Measurements from ENCODE around the gene SLC24A5.

SLC24A5 gene

GRCh38 chr15:48131324-48131723, 10.5 kb downstream of the SLC24A5 start:
- H3K27ac ChIP-seq, result no peak overlapping the region
- no peaks in the 10 kb centered on the region for H3K36me3 ChIP-seq (replicated peaks)
- TF ChIP-seq CTCF (IDR thresholded peaks at IDR 0.05; ENCODE audit: low read depth, low read length, missing control alignments), result no peak
- in situ Hi-C loops (cut with HindIII; ENCODE audit: low pct_ligation_motif_present, low sequenced_read_pairs), result no loop called here
- DNase-seq, result no peak
- no peak overlapping the region for H3K4me3 ChIP-seq (ENCODE audit: low read depth, low read length)
- H3K27me3 ChIP-seq (replicated peaks), result no peaks in the 10 kb centered on the region

GRCh38 chr15:48132874-48133273, 12.1 kb downstream of the SLC24A5 start:
- no peaks in the 10 kb centered on the region for H3K27me3 ChIP-seq (replicated peaks)
- TF ChIP-seq CTCF (IDR thresholded peaks at IDR 0.05; ENCODE audit: low read depth, low read length, missing control alignments), result no peak
- in situ Hi-C loops (cut with HindIII; ENCODE audit: low pct_ligation_motif_present, low sequenced_read_pairs), result no loop called here
- H3K36me3 ChIP-seq (replicated peaks), result no peaks in the 10 kb centered on the region
- H3K4me3 ChIP-seq (ENCODE audit: low read depth, low read length), result no peak overlapping the region
- DNase-seq, result no peak
- no peak overlapping the region for H3K27ac ChIP-seq

GRCh38 chr15:48143856-48144255, 23.1 kb downstream of the SLC24A5 start:
- no peaks in the 10 kb centered on the region for H3K27me3 ChIP-seq (replicated peaks)
- peak overlapping the region; percentile 6 for H3K27ac ChIP-seq
- H3K4me3 ChIP-seq (ENCODE audit: low read depth, low read length), result no peak overlapping the region
- no peak for TF ChIP-seq CTCF (IDR thresholded peaks at IDR 0.05; ENCODE audit: low read depth, low read length, missing control alignments)
- in situ Hi-C loops (cut with HindIII; ENCODE audit: low pct_ligation_motif_present, low sequenced_read_pairs), result no loop called here
- no peaks in the 10 kb centered on the region for H3K36me3 ChIP-seq (replicated peaks)
- DNase-seq, result no peak

GRCh38 chr15:48144889-48145288, 24.1 kb downstream of the SLC24A5 start:
- in situ Hi-C loops (cut with HindIII; ENCODE audit: low pct_ligation_motif_present, low sequenced_read_pairs), result no loop called here
- Histone ChIP-seq H3K4me3 (ENCODE audit: low read depth, low read length) (no peak overlapping the region), H3K27me3 (replicated peaks) (no peaks in the 10 kb centered on the region), H3K27ac (peak overlapping the region; percentile 6), H3K36me3 (replicated peaks) (no peaks in the 10 kb centered on the region)
- DNase-seq, result peak; percentile 20
- no peak for TF ChIP-seq CTCF (IDR thresholded peaks at IDR 0.05; ENCODE audit: low read depth, low read length, missing control alignments)

GRCh38 chr15:48145923-48146322, 25.1 kb downstream of the SLC24A5 start:
- Histone ChIP-seq H3K27me3 (replicated peaks) (no peaks in the 10 kb centered on the region), H3K27ac (peak overlapping the region; percentile 6), H3K4me3 (ENCODE audit: low read depth, low read length) (no peak overlapping the region), H3K36me3 (replicated peaks) (no peaks in the 10 kb centered on the region)
- no peak for DNase-seq
- no peak for TF ChIP-seq CTCF (IDR thresholded peaks at IDR 0.05; ENCODE audit: low read depth, low read length, missing control alignments)
- in situ Hi-C loops (cut with HindIII; ENCODE audit: low pct_ligation_motif_present, low sequenced_read_pairs), result no loop called here

- TF ChIP-seq CTCF (IDR thresholded peaks at IDR 0.05; ENCODE audit: low read depth, low read length, missing control alignments), result no peak
- no peak overlapping the region for H3K27ac ChIP-seq
- in situ Hi-C loops (cut with HindIII; ENCODE audit: low pct_ligation_motif_present, low sequenced_read_pairs), result no loop called here
- H3K36me3 ChIP-seq (replicated peaks), result no peaks in the 10 kb centered on the region
- no peak for DNase-seq
- no peak overlapping the region for H3K4me3 ChIP-seq (ENCODE audit: low read depth, low read length)
- no peaks in the 10 kb centered on the region for H3K27me3 ChIP-seq (replicated peaks)
These were observed 26.6 kb downstream of the SLC24A5 start for GRCh38 chr15:48147358-48147757.

All from brain microvascular endothelial cell (primary cell).